ENCODE data around the gene PRKAG1. TPM values are rescaled to one million over a fixed set of nuclear protein-coding genes. Genes with fewer than 3 reads are reported as not detected.

Gene PRKAG1
- total and polyA plus RNA-seq, 2 donors (not counting 1 experiment from before 2014, with no cell fraction given), result 28.5 to 60.0 TPM

- peaks cover 68% of the 10 kb centered on the region for H4K20me1 ChIP-seq (ENCODE audit: control insufficient read depth, insufficient read depth, low read length, poor library complexity, severe bottlenecking)
- H3K27me3 ChIP-seq (replicated peaks in 1 of 4; ENCODE audit: control extremely low read depth in 1 of 4, control insufficient read depth in 3 of 4, insufficient read depth in 4 of 4, low read length in 3 of 4), result no peaks in the 10 kb centered on the region
- intact Hi-C loops (cut with micrococcal nuclease), result no loop called here
- H3K9me3 ChIP-seq (ENCODE audit: control extremely low read depth in 1 of 3, control insufficient read depth in 2 of 3, insufficient read depth in 1 of 3, low read length in 2 of 3), result no peaks in the 10 kb centered on the region
- DNase-seq, result no peak
- WGBS (ENCODE audit: insufficient coverage), result 95% methylated on average over 19 of the region's 20 CpGs
- ATAC-seq (ENCODE audit: low read depth), result no peak
- no peak overlapping the region for H3K4me3 ChIP-seq (ENCODE audit: control extremely low read depth in 1 of 5, extremely low read depth in 1 of 5, insufficient read depth in 1 of 5, low read depth in 2 of 5, low read length in 4 of 5)
- H3K36me3 ChIP-seq (replicated peaks in 1 of 2; ENCODE audit: control extremely low read depth in 1 of 2, control insufficient read depth in 1 of 2, extremely low read depth in 1 of 2, insufficient read depth in 2 of 2, low read length in 1 of 2), result peaks cover 2 to 97% of the 10 kb centered on the region in 2 experiments
- Mint-ChIP-seq H3K9me3 (ENCODE audit: insufficient read depth) (no peaks in the 10 kb centered on the region), H3K27me3 (no peaks in the 10 kb centered on the region), H3K4me1 (peaks cover 3% of the 10 kb centered on the region), H3K27ac (no peak overlapping the region), H3K4me3 (no peak overlapping the region)
- peaks cover 74% of the 10 kb centered on the region for H3K79me2 ChIP-seq (ENCODE audit: control insufficient read depth, insufficient read depth, low read length)
- H3K4me1 ChIP-seq (ENCODE audit: control insufficient read depth in 2 of 2, insufficient read depth in 2 of 2, low read length in 2 of 2), result no peaks in the 10 kb centered on the region
- H2AFZ ChIP-seq (ENCODE audit: insufficient read depth, low read depth, low read length, poor library complexity, severe bottlenecking), result no peak overlapping the region
- ChIA-PET CTCF (interaction anchor here (2.0 kb wide), 1 partner anchor 14 kb away, joined by 9 read pairs; no protein-coding TSS in a partner anchor), POLR2A (interaction anchor here (1.3 kb wide), 1 partner anchor 20 kb away, joined by 3 read pairs; the partner anchor contains the start of gene RHEBL1)
- no peak overlapping the region for H3K27ac ChIP-seq (ENCODE audit: low read length in 2 of 2)
- TF ChIP-seq CTCF (IDR thresholded peaks at IDR 0.05) (no peak), EZH2 (IDR thresholded peaks at IDR 0.05; ENCODE audit: borderline replicate concordance, insufficient read depth, low read depth, low read length, poor library complexity, severe bottlenecking) (no peak)
- H3K4me2 ChIP-seq (replicated peaks; ENCODE audit: low read depth, low read length, poor library complexity, severe bottlenecking), result no peak overlapping the region
- no peak overlapping the region for H3K9ac ChIP-seq (ENCODE audit: low read length)
These were observed 31.1 kb upstream of the PRKAG1 start for GRCh38 chr12:49049566-49050224.

GRCh38 chr12:49048953-49049352, 30.4 kb upstream of the PRKAG1 start:
- POLR2A ChIA-PET, result interaction anchor here (1.3 kb wide), 1 partner anchor 21 kb away, joined by 3 read pairs; the partner anchor contains the start of gene RHEBL1
- peaks cover under 1% of the 10 kb centered on the region for H3K4me1 Mint-ChIP-seq
- CTCF ChIA-PET, result interaction anchor here (1.2 to 2.0 kb wide), 2 partner anchors 15 to 27 kb away, joined by 3 to 9 read pairs; no protein-coding TSS in a partner anchor

More at GRCh38 chr12:49048953-49049352, 30.4 kb upstream of the PRKAG1 start:
- Histone ChIP-seq H3K9me3 (ENCODE audit: control extremely low read depth in 1 of 3, control insufficient read depth in 2 of 3, insufficient read depth in 1 of 3, low read length in 2 of 3) (no peaks in the 10 kb centered on the region), H3K4me3 (ENCODE audit: control extremely low read depth in 1 of 5, extremely low read depth in 1 of 5, insufficient read depth in 1 of 5, low read depth in 2 of 5, low read length in 4 of 5) (no peak overlapping the region), H3K9ac (ENCODE audit: low read length) (no peak overlapping the region), H3K4me2 (replicated peaks; ENCODE audit: low read depth, low read length, poor library complexity, severe bottlenecking) (no peak overlapping the region), H3K27me3 (replicated peaks in 1 of 4; ENCODE audit: control extremely low read depth in 1 of 4, control insufficient read depth in 3 of 4, insufficient read depth in 4 of 4, low read length in 3 of 4) (no peaks in the 10 kb centered on the region), H4K20me1 (ENCODE audit: control insufficient read depth, insufficient read depth, low read length, poor library complexity, severe bottlenecking) (peaks cover 66% of the 10 kb centered on the region), H3K27ac (ENCODE audit: low read length in 2 of 2) (no peak overlapping the region), H2AFZ (ENCODE audit: insufficient read depth, low read depth, low read length, poor library complexity, severe bottlenecking) (no peak overlapping the region), H3K79me2 (ENCODE audit: control insufficient read depth, insufficient read depth, low read length) (peaks cover 73% of the 10 kb centered on the region), H3K36me3 (replicated peaks in 1 of 2; ENCODE audit: control extremely low read depth in 1 of 2, control insufficient read depth in 1 of 2, extremely low read depth in 1 of 2, insufficient read depth in 2 of 2, low read length in 1 of 2) (peaks cover 2 to 97% of the 10 kb centered on the region in 2 experiments), H3K4me1 (ENCODE audit: control insufficient read depth in 2 of 2, insufficient read depth in 2 of 2, low read length in 2 of 2) (no peaks in the 10 kb centered on the region)
- 95% methylated on average over 8 of the region's 10 CpGs for WGBS (ENCODE audit: insufficient coverage)
- Mint-ChIP-seq H3K9me3 (ENCODE audit: insufficient read depth) (no peaks in the 10 kb centered on the region), H3K27ac (no peak overlapping the region), H3K4me3 (no peak overlapping the region), H3K27me3 (no peaks in the 10 kb centered on the region)
- no peak for DNase-seq
- TF ChIP-seq EZH2 (IDR thresholded peaks at IDR 0.05; ENCODE audit: borderline replicate concordance, insufficient read depth, low read depth, low read length, poor library complexity, severe bottlenecking), result no peak
- no peak for TF ChIP-seq CTCF (IDR thresholded peaks at IDR 0.05)
- intact Hi-C loops (cut with micrococcal nuclease), result no loop called here
- ATAC-seq (ENCODE audit: low read depth), result no peak

All from B cell (primary cell).